Activated naive CD4-positive, alpha-beta T cell treated with anti-CD3 and anti-CD28 coated beads, Interleukin-2, amount 10 ng/mL, durations not matched to agents 7 days and 5 days (primary cell): ENCODE data around the gene PRR5L.

Experiments
- CTCF ChIA-PET: fragments of 350-600 bp; sonication (Branson Sonifier 250); formaldehyde crosslinking; loops from one replicate; lab custom pipeline; 2021; ENCODE audit warnings: antibody characterized with exemption; lab: Charles Lee
- DNase-seq: peaks from one replicate; pipeline ENCODE4 v3.0.0-alpha.2; 2020
- H3K27ac Mint-ChIP-seq: one replicate; pipeline ENCODE4 v1.8.0; 2021; ENCODE audit warnings: mild to moderate bottlenecking, moderate library complexity, mixed read lengths
- H3K27me3 Mint-ChIP-seq: one replicate; pipeline ENCODE4 v1.8.0; 2021; ENCODE audit warnings: mild to moderate bottlenecking, mixed read lengths
- H3K36me3 Mint-ChIP-seq: one replicate; pipeline ENCODE4 v1.8.0; 2021; ENCODE audit warnings: mixed read lengths
- H3K4me1 Mint-ChIP-seq: one replicate; pipeline ENCODE4 v1.8.0; 2021; ENCODE audit warnings: mixed read lengths
- H3K4me3 Mint-ChIP-seq: one replicate; pipeline ENCODE4 v1.8.0; 2021; ENCODE audit warnings: mild to moderate bottlenecking, moderate library complexity, mixed read lengths
- H3K9me3 Mint-ChIP-seq: one replicate; pipeline ENCODE4 v1.8.0; 2021; ENCODE audit warnings: mixed read lengths

The PRR5L gene

GRCh38 chr11:36266767-36267166, 29.3 kb upstream of the PRR5L start:
- CTCF ChIA-PET, result interaction anchor here (0.6 to 3.7 kb wide), 20 partner anchors 7 to 661 kb away, joined by 3 to 33 read pairs (median 6); no protein-coding TSS in a partner anchor
- no peak overlapping the region for H3K27ac Mint-ChIP-seq
- H3K4me1 Mint-ChIP-seq, result no peaks in the 10 kb centered on the region
- DNase-seq, result no peak
- H3K36me3 Mint-ChIP-seq, result peaks cover 6% of the 10 kb centered on the region
- H3K4me3 Mint-ChIP-seq, result no peak overlapping the region
- peaks cover 18% of the 10 kb centered on the region for H3K27me3 Mint-ChIP-seq
- no peaks in the 10 kb centered on the region for H3K9me3 Mint-ChIP-seq

GRCh38 chr11:36268337-36268985, 27.6 kb upstream of the PRR5L start:
- H3K4me1 Mint-ChIP-seq, result no peaks in the 10 kb centered on the region
- no peaks in the 10 kb centered on the region for H3K9me3 Mint-ChIP-seq
- CTCF ChIA-PET, result interaction anchor here (0.9 to 3.7 kb wide), 8 partner anchors 11 to 654 kb away, joined by 3 to 33 read pairs (median 4); no protein-coding TSS in a partner anchor
- peaks cover 17% of the 10 kb centered on the region for H3K36me3 Mint-ChIP-seq
- H3K27ac Mint-ChIP-seq, result no peak overlapping the region
- H3K4me3 Mint-ChIP-seq, result no peak overlapping the region
- H3K27me3 Mint-ChIP-seq, result peaks cover 8% of the 10 kb centered on the region
- no peak for DNase-seq

- no peaks in the 10 kb centered on the region for H3K4me1 Mint-ChIP-seq
- no peaks in the 10 kb centered on the region for H3K27me3 Mint-ChIP-seq
- no peak for DNase-seq
- peaks cover 21% of the 10 kb centered on the region for H3K36me3 Mint-ChIP-seq
- CTCF ChIA-PET, result interaction anchor here (1.3 to 2.1 kb wide), 2 partner anchors 222 to 228 kb away, joined by 4 to 8 read pairs; no protein-coding TSS in a partner anchor
- H3K27ac Mint-ChIP-seq, result no peak overlapping the region
- H3K9me3 Mint-ChIP-seq, result no peaks in the 10 kb centered on the region
- no peak overlapping the region for H3K4me3 Mint-ChIP-seq
Measured at GRCh38 chr11:36270701-36271100, 25.4 kb upstream of the PRR5L start.

GRCh38 chr11:36271794-36272407, 24.2 kb upstream of the PRR5L start:
- CTCF ChIA-PET, result interaction anchor here (1.0 kb wide), 1 partner anchor 221 kb away, joined by 4 read pairs; no protein-coding TSS in a partner anchor
- no peak for DNase-seq
- Mint-ChIP-seq H3K27me3 (no peaks in the 10 kb centered on the region), H3K27ac (no peak overlapping the region), H3K9me3 (no peaks in the 10 kb centered on the region), H3K4me1 (no peaks in the 10 kb centered on the region), H3K4me3 (no peak overlapping the region), H3K36me3 (peaks cover 21% of the 10 kb centered on the region)

GRCh38 chr11:36273110-36273509, 23.0 kb upstream of the PRR5L start:
- no peaks in the 10 kb centered on the region for H3K4me1 Mint-ChIP-seq
- H3K4me3 Mint-ChIP-seq, result no peak overlapping the region
- H3K36me3 Mint-ChIP-seq, result peaks cover 21% of the 10 kb centered on the region
- H3K27ac Mint-ChIP-seq, result no peak overlapping the region
- CTCF ChIA-PET, result interaction anchor here (1.0 to 1.6 kb wide), 2 partner anchors 220 to 658 kb away, joined by 4 read pairs; no protein-coding TSS in a partner anchor
- no peaks in the 10 kb centered on the region for H3K27me3 Mint-ChIP-seq
- DNase-seq, result no peak
- no peaks in the 10 kb centered on the region for H3K9me3 Mint-ChIP-seq

- Mint-ChIP-seq H3K27ac (no peak overlapping the region), H3K36me3 (peaks cover 21% of the 10 kb centered on the region), H3K4me3 (no peak overlapping the region), H3K27me3 (no peaks in the 10 kb centered on the region), H3K4me1 (no peaks in the 10 kb centered on the region), H3K9me3 (no peaks in the 10 kb centered on the region)
- DNase-seq, result no peak
- CTCF ChIA-PET, result interaction anchor here (1.0 to 2.1 kb wide), 4 partner anchors 8 to 453 kb away, joined by 3 to 6 read pairs (median 5); no protein-coding TSS in a partner anchor
Measured at GRCh38 chr11:36274414-36274813, 21.7 kb upstream of the PRR5L start.

GRCh38 chr11:36278531-36279282, 17.4 kb upstream of the PRR5L start:
- Mint-ChIP-seq H3K4me1 (no peaks in the 10 kb centered on the region), H3K4me3 (no peak overlapping the region), H3K27me3 (no peaks in the 10 kb centered on the region), H3K36me3 (peaks cover 2% of the 10 kb centered on the region), H3K9me3 (no peaks in the 10 kb centered on the region), H3K27ac (no peak overlapping the region)
- CTCF ChIA-PET, result interaction anchor here (1.3 to 2.0 kb wide), 2 partner anchors 12 to 15 kb away, joined by 3 to 7 read pairs; no protein-coding TSS in a partner anchor
- no peak for DNase-seq

- no peaks in the 10 kb centered on the region for H3K36me3 Mint-ChIP-seq
- CTCF ChIA-PET, result interaction anchor here (0.7 to 1.5 kb wide), 3 partner anchors 14 to 212 kb away, joined by 3 read pairs; no protein-coding TSS in a partner anchor
- no peak overlapping the region for H3K27ac Mint-ChIP-seq
- no peak overlapping the region for H3K4me3 Mint-ChIP-seq
- no peaks in the 10 kb centered on the region for H3K27me3 Mint-ChIP-seq
- H3K4me1 Mint-ChIP-seq, result peaks cover 5% of the 10 kb centered on the region
- H3K9me3 Mint-ChIP-seq, result no peaks in the 10 kb centered on the region
- DNase-seq, result no peak
Measured at GRCh38 chr11:36280531-36280930, 15.6 kb upstream of the PRR5L start.

GRCh38 chr11:36281850-36282249, 14.2 kb upstream of the PRR5L start:
- CTCF ChIA-PET, result interaction anchor here (1.5 kb wide), 1 partner anchor 196 kb away, joined by 3 read pairs; no protein-coding TSS in a partner anchor
- H3K4me1 Mint-ChIP-seq, result peaks cover 5% of the 10 kb centered on the region

GRCh38 chr11:36282926-36283325, 13.2 kb upstream of the PRR5L start:
- DNase-seq, result no peak
- no peaks in the 10 kb centered on the region for H3K36me3 Mint-ChIP-seq
- no peaks in the 10 kb centered on the region for H3K27me3 Mint-ChIP-seq
- CTCF ChIA-PET, result no interaction called here
- peaks cover 10% of the 10 kb centered on the region for H3K4me1 Mint-ChIP-seq
- H3K9me3 Mint-ChIP-seq, result no peaks in the 10 kb centered on the region
- no peak overlapping the region for H3K4me3 Mint-ChIP-seq
- H3K27ac Mint-ChIP-seq, result no peak overlapping the region

More at GRCh38 chr11:36281850-36282249, 14.2 kb upstream of the PRR5L start:
- H3K4me3 Mint-ChIP-seq, result no peak overlapping the region
- H3K9me3 Mint-ChIP-seq, result no peaks in the 10 kb centered on the region
- no peak for DNase-seq
- no peak overlapping the region for H3K27ac Mint-ChIP-seq
- no peaks in the 10 kb centered on the region for H3K36me3 Mint-ChIP-seq
- H3K27me3 Mint-ChIP-seq, result no peaks in the 10 kb centered on the region

GRCh38 chr11:36288442-36289225, 7.5 kb upstream of the PRR5L start:
- peaks cover 4% of the 10 kb centered on the region for H3K27me3 Mint-ChIP-seq
- no peak for DNase-seq
- CTCF ChIA-PET, result interaction anchor here (1.0 to 8.9 kb wide), 3 partner anchors 190 to 252 kb away, joined by 3 to 175 read pairs (median 3); no protein-coding TSS in a partner anchor

GRCh38 chr11:36289226-36289852, 6.7 kb upstream of the PRR5L start, which contains the start of gene COMMD9:
Gene COMMD9 (minus strand): TSS chr11:36289424. CDS start chr11:36289412, 12 bp downstream.
- DNase-seq, result peak; percentile 97
- CTCF ChIA-PET, result interaction anchor here (0.8 to 9.0 kb wide), 9 partner anchors 64 to 249 kb away, joined by 3 to 175 read pairs (median 4); partner anchors contain the start of gene TRAF6
- Mint-ChIP-seq H3K4me1 (peaks cover 27% of the 10 kb centered on the region), H3K9me3 (no peaks in the 10 kb centered on the region), H3K27me3 (peaks cover 4% of the 10 kb centered on the region), H3K36me3 (no peaks in the 10 kb centered on the region), H3K27ac (peak within 1 kb of the TSS; percentile 85), H3K4me3 (peak within 1 kb of the TSS; percentile 88)

More at GRCh38 chr11:36288442-36289225, 7.5 kb upstream of the PRR5L start:
- Mint-ChIP-seq H3K9me3 (no peaks in the 10 kb centered on the region), H3K4me3 (peak overlapping the region; percentile 88), H3K27ac (peak overlapping the region; percentile 85), H3K36me3 (no peaks in the 10 kb centered on the region), H3K4me1 (peaks cover 27% of the 10 kb centered on the region)
